ENCODE data around the gene EGLN2. TPM values are rescaled to one million over a fixed set of nuclear protein-coding genes. Genes with fewer than 3 reads are reported as not detected.

Gene EGLN2
- 66.3 to 90.3 TPM (median 84.8 TPM) in 5 replicates for total RNA-seq (2022; extraction: Qiagen RNA extraction; ENCODE audit: low read depth)

DNA sequence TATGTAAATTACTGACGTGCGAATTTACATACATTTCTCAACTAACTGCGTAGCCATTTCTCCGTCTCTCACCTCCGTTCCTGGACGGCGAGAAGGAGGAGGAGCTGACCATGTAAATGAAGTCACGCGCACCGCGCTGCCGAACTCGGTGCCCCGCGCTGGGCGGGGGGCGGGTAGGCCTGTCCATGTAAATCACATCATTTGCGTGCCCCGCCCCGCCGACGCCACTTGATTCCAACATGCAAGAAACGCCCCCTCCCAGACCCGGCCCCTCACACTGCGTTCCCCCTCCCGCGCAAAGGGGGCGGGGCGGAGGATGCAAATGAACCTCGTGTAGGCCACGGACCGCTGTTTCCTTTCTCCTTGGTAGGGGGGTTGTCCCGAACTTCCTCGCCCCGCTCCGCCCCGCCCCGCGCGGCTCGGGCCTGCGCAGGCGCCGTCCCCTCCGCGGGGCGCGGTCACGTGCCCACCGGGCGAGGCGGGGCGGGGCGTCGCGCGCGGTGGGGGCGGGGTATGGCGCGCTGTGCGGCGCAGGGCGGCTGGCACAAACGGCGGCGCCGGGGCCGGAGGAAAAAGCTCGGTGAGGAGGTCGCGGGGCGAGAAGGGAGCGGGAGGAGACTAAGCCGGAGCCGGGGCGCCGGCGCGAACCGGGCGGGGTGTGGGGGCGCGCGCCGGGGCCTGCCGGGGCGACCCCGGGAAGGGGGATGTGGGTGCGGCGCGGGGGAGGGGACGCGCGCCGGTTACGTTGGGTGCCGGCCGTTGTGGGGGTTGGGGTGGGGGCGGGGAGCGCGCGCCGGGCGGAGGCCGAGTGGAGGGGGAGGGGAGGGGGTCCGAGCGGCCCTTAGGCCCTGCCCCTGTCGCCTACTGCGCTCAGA lies at the start of gene EGLN2:
Gene EGLN2, plus strand, starts transcription at position 509 of the 875 bp plus-strand sequence. CDS start 1,382 bp downstream, outside the sequence.

GRCh38 chr19:40750058-40750873 lies 48.7 kb upstream of the EGLN2 start, which contains the start of gene ACTMAP:
Gene ACTMAP (minus strand): TSS chr19:40750477. CDS start chr19:40749803, 674 bp downstream.

GRCh38 chr19:40750874-40751537 lies 48.0 kb upstream of the EGLN2 start, which contains the start of gene SNRPA:
Gene SNRPA (plus strand): TSS chr19:40751203. CDS start chr19:40751409, 206 bp downstream.

GRCh38 chr19:40774916-40775631 lies 23.9 kb upstream of the EGLN2 start, which contains the start of gene MIA:
Gene MIA (plus strand): TSS chr19:40775521. CDS start chr19:40775543, 22 bp downstream.

GRCh38 chr19:40777937-40778705 lies 20.9 kb upstream of the EGLN2 start, which contains the start of gene RAB4B:
Gene RAB4B (plus strand): TSS chr19:40778247. CDS start chr19:40778376, 129 bp downstream.

DNA sequence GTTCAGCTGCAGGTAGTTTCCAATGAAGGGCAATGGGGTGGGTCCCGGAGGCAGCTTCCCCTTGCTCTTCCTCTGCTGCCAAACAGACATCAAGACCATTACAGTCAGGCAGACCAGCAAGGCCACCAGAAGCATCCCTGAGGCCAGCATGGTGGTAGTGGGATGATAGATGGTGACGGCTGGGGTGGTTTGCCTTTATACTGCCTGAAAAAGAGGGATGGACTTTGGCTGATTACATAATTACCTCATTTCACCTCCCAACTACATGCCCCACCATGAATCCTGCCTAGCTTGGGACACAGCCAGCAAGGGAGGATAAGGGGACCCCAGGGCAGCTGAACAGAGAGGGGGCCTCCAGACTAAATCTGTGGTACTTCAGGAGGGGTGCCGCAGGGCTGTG lies 51.3 kb downstream of the EGLN2 start, which contains the start of gene CYP2A6:
Gene CYP2A6, minus strand, starts transcription at position 171 of the 400 bp plus-strand sequence. Its CDS starts 21 bp downstream, at position 150.

Other genes with a start within 250 kb of the EGLN2 start
- 99.0 to 162 TPM (median 140 TPM) in 5 replicates for gene SHKBP1, start 222.3 kb upstream of the EGLN2 start, total RNA-seq (2022; extraction: Qiagen RNA extraction; ENCODE audit: low read depth)
- 42.6 to 67.2 TPM (median 46.7 TPM) in 5 replicates for gene LTBP4, start 197.8 kb upstream of the EGLN2 start, total RNA-seq (2022; extraction: Qiagen RNA extraction; ENCODE audit: low read depth)
- gene NUMBL, start 108.5 kb upstream of the EGLN2 start, total RNA-seq (2022; extraction: Qiagen RNA extraction; ENCODE audit: low read depth): 47.2 to 71.5 TPM (median 63.4 TPM) in 5 replicates
- 55.7 to 69.6 TPM (median 67.0 TPM) in 5 replicates for gene COQ8B, start 82.3 kb upstream of the EGLN2 start, total RNA-seq (2022; extraction: Qiagen RNA extraction; ENCODE audit: low read depth)
- 15.1 to 20.5 TPM (median 17.7 TPM) in 5 replicates for gene ITPKC, start 82.1 kb upstream of the EGLN2 start, total RNA-seq (2022; extraction: Qiagen RNA extraction; ENCODE audit: low read depth)
- gene ACTMAP, start 48.7 kb upstream of the EGLN2 start, total RNA-seq (2022; extraction: Qiagen RNA extraction; ENCODE audit: low read depth): 12.8 to 21.0 TPM (median 19.4 TPM) in 5 replicates
- 148 to 217 TPM (median 162 TPM) in 5 replicates for gene SNRPA, start 48.0 kb upstream of the EGLN2 start, total RNA-seq (2022; extraction: Qiagen RNA extraction; ENCODE audit: low read depth)
- 1.1 TPM in 1 of 5 replicates, not detected in the others for gene MIA, start 23.7 kb upstream of the EGLN2 start, total RNA-seq (2022; extraction: Qiagen RNA extraction; ENCODE audit: low read depth)
- 11.0 to 21.4 TPM (median 18.5 TPM) in 5 replicates for gene RAB4B, start 20.9 kb upstream of the EGLN2 start, total RNA-seq (2022; extraction: Qiagen RNA extraction; ENCODE audit: low read depth)
- gene CYP2A6, start 51.3 kb downstream of the EGLN2 start, total RNA-seq (2022; extraction: Qiagen RNA extraction; ENCODE audit: low read depth): 0.26 TPM in 1 of 5 replicates, not detected in the others
- gene CYP2A7, start 83.0 kb downstream of the EGLN2 start, total RNA-seq (2022; extraction: Qiagen RNA extraction; ENCODE audit: low read depth): not detected in 5 replicates
- gene CYP2B6, start 192.1 kb downstream of the EGLN2 start, total RNA-seq (2022; extraction: Qiagen RNA extraction; ENCODE audit: low read depth): 0.11 TPM in 1 of 5 replicates, not detected in the others

Measured in A549 treated with RU486 at 1 μM for 4 hours (cell line).